HG03432 (cell line): ENCODE measurements around the gene ANKDD1A.

ENCODE experiments used
- ATAC-seq: cut with Tn5 transposase; IDR thresholded peaks from one replicate; pipeline ENCODE4 v1.9.1; 2021; ENCODE audit warnings: mild to moderate bottlenecking, moderate library complexity; ENCODE audit not compliant: unreplicated experiment

Gene ANKDD1A

DNA sequence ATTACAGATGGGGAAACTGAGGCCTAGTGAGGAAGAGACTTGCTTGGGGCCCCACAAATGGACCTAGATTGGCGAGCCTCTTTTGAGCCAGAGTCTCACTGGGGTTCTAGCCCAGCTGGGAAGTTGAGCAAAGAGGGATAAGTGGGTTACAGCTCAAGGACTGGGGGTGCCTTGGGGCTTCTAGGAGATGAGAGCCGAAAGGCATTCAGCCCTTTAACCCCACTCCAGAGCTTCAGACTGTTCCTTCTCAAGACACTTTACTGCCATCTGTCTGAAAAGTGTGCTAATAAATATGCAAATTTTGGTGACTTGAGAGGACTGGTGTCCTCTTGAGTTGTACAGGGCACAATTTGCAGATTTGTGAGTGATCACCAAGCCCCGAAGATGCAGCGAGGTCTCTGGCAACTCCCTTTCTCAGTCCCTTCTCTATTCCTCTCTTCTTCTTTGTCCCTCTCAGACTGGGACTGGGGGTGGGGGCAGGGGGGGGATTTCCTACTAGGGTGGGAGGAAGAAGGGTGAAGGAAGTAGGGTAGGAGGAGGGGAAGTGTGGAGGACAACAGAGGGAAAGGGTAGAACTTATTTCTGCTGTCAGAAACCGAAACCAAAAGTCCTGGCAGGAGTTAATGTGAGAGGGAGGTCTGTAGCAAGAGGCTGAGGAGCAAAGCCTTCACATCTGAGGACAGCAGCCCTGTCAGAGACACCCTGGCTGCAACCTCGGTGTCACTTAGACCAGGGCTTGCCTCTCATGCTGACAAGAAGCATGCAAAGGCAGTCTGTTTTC is 16.2 kb upstream of the ANKDD1A start:
- peak; percentile 24 for ATAC-seq

DNA sequence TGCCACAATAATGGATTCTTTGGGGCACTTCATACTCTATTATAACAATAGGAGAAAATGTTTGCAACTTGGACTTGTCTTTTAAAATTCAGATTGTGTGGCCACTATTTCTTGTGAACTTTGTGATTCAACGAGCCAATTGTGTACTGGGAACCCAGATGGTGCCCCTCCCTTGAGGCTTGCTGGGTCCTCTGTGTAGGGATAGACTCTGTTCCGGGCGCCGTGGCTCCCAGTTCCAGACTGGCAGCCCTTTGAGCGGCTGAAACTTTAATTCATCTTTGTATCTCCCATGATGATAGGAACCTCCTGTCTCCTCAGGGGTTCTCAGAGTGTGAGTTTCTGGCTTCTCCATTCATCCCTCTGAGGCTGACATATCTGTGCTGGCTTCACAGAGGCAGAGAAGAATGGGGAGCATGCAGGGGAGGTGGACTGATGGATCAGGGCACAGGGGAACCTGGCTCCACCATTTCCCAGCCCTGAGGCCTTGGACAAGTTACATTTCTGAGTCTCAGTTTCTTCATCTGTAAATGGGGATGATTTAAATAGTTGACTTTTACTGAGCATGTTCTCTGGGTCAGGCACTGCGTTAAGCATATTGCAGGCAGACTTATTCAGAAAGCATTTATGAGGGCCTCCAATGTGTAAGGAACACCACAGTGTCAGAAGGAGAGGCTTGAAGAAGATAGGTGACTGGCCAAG is 15.2 kb upstream of the ANKDD1A start:
- no peak for ATAC-seq

DNA sequence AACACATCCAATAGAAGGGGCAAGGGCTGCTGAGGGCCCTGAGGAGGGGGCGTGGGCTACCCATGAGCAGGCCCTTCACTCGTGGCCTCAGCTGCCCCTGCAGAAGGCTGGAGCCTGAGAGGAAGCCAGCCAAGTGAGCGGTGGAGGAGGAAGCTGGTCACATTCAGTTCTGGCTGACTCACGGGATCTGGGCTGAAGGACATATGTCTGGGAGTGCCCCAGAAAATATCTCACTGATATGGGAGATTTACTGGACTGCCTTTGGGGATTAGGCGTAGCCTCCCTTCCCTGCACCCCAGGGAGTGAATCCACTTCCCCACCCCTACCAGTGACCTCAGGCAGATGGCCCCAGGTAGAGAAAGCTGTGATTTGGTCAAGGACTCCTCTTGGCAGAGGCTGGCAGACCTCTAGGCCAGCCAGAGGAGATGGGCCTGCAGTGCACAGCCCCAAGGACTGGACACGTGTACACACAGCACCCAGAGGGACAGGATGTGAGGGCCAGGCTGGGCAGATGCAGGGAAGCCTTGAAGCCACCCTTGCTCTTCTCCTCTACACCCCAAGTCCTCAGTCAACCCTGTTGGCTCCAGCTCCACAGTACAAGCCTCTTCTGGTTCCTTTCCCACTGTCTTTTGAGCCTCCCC is 14.2 kb upstream of the ANKDD1A start:
- ATAC-seq: no peak

DNA sequence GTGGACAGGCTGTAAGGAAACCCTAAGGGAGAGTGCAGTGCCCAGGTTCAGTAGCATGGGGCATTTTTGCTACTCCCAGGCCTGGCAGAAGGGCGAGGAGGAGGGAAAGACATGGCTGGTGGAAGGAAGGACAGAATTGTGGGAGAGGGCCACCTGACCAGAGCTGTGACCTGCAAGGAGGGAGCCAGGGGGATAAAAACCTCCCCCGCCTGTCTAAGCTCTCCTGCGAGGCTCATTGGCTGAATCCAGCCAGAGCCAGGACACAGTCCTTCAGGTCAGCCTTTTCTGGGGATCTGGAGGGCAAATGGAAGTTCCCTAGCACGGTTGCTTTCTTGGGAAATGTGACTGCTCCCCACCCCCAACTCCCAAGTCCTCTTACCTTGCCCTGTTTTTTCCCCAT is 13.3 kb upstream of the ANKDD1A start:
- ATAC-seq: no peak

DNA sequence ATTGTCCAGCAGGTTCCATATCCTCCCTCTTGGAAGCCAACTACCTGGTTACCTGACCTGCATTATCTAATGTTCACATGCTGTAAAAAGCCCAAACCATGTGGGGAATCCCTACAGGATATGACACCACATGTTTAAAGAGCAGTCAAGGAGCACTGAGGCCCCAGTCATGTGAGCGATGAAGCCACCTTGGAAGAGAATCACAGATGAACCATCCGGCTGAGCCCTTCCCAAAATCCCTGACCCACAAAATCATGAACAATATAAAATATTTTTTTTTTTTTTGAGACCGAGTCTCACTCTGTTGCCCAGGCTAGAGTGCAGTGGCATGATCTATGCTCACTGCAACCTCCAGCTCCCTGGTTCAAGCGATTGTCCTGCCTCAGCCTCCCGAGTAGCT is 10.6 kb upstream of the ANKDD1A start:
- no peak for ATAC-seq

DNA sequence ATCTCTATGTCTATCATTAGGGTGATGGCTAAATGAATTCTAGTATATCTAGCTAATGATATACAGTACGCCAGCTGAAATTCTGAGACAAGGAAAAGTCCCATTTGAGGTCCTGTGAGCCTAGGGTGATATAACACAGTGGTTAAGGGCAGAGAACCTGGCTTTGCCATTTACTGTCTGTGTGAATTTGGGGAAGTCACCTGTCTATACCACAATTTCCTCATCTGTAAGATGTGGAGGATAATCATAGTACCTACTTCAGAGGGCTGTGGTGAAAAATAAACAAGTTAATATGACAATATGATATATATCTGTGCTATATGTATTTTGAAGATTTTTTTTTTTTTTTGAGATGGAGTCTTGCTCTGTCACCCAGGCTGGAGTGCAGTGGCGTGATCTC is 9.8 kb upstream of the ANKDD1A start:
- no peak for ATAC-seq

DNA sequence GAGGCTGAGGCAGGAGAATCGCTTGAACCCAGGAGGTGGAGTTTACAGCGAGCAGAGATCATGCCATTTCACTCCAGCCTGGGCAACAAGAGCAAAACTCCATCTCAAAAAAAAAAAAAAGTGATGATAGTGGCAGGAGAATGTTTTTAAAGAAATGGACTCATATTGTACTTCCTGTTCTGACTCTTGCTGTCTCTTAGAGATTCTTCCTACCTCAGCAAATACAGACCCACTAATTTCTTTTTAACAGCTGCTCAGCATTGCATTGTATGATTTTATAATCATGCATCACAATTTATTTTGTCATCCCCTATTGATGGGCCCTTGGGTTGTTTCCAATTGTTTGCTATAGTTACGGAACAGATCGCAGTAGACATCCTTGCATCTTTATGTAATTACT is 8.8 kb upstream of the ANKDD1A start:
- ATAC-seq: no peak

DNA sequence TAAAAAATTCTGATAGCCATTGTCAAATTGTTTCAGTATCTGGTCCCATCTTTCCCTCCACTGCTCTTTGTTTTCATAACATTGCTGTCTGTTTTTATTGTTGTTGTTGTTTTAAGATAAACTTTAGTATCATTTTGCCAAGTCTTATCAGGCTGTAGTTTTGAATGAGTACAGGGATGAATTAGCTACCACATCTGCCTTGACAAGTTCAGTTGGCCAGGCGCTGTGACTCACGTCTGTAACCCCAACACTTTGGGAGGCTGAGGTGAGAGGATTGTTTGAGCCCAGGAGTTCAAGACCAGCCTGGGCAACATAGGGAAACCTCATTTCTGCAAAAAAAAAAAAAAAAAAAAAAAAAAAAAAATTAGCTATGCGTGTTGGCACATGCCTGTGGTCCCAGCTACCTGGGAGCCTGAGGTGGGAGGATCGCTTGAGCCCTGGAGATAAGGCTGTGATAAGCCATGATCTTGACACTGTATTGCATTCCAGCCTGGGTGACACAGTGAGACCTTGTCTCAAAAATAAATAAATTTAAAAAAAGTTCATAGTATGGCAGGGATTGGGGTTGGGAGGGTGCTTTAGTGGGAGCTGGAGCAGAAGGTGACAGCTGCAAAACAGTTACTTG is 8.3 kb upstream of the ANKDD1A start:
- no peak for ATAC-seq

DNA sequence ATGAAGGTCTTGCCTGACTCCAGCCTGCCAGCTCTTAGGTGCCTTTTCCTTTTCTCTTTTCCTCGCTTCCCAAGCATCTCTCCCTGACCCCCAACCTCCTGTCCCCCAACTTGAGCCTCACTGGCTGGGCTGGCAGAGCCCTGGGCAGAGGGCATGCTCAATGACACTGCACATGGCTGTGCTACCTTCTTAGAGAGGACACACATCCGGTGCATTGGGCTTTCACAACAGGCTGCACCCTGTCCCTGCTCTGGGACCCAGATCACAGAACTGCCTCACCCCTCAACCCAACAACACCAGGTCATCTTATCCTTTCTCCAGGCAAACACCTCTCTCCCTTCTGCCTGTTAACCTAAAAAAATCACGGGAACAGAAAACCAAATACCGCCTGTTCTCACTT is 7.5 kb upstream of the ANKDD1A start:
- ATAC-seq: no peak

DNA sequence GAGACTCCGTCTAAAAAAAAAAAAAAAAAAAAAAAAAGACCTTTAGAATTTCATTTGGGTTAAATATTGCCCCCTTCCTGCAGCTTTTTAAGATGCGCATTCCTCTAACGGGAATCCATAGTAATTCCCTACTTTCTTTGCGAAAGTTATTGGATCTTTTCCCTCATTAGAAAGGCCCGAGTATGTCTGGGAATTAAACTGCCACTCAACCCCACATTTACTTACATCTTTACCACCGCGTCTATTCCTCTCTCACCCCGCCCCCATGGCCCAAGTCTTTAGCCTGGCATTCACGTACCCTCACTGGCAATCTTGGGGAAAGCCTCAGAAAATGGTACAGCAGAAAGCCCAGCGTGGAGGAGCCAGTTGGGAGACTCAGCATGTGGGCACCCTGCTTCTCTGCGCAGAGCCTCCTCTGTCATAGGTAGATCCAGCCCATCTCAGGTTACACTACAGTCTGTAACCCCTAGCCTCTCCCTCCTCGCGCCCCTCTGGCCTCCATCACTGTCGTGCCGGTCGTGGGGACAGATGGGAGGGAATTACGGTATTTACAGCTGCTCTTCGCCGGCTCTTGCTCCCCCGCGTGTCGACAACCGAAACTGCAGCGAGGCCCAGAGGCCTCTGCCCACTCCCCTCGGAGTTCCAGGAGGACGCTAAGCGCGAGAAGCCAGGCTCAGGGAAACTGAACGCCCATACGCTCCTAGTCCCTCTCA is 6.4 kb upstream of the ANKDD1A start:
- ATAC-seq: peak; percentile 58

DNA sequence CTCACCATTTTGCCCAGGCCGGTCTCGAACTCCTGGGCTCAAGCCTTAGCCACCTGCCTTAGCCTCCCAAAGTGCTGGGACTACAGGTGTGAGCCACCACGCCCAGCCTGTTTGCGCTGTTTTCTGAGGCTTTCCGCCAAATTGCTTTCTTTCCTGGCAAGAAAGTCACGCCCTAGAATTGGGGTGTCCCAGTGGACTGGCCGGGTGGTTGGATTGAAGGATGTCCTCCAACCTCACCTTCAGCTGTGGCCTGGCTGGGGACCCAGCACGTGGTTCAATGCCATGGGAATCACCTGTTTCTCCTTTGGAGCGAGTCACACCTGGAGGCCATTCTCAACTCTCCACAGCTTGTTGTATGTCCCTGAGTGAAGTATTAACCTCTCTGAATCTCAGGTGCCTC is 5.8 kb upstream of the ANKDD1A start:
- no peak for ATAC-seq

DNA sequence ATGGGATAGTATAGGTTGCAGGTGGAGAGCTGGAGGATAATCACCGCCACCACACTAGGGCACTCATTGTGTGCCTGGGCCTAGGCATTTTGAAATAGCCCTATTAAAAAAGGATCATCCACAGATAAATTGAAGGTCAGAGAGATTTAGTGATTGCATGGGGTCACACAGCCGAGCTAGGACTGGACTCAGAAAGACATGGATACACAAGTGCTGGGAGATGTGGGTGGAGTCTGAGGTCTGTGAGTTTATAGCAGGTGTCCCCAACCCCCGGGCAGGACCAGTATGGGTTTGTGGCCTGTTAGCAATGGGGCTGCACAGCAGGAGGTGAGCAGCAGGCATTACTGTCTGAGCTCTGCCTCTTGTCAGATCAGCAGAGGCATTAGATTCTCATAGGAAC is 5.3 kb upstream of the ANKDD1A start:
- no peak for ATAC-seq

DNA sequence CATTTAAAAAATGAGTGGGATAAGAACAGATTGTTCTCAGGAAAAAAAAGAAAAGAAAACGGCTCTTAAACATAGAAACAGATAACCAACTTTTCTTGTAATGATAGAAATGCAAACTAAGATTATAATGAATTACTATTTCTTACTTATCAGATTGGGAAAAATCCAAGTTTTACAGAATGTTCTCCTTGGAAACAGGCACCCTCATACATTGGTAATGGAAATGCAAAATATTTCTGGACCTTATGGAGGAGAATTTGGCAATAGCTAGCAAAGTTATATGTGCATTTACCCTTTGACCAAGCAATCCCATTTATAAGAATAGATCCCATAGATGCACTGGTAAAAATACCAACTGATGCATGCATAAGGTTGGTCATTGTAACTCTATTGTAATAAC is 3.7 kb upstream of the ANKDD1A start:
- ATAC-seq: no peak

DNA sequence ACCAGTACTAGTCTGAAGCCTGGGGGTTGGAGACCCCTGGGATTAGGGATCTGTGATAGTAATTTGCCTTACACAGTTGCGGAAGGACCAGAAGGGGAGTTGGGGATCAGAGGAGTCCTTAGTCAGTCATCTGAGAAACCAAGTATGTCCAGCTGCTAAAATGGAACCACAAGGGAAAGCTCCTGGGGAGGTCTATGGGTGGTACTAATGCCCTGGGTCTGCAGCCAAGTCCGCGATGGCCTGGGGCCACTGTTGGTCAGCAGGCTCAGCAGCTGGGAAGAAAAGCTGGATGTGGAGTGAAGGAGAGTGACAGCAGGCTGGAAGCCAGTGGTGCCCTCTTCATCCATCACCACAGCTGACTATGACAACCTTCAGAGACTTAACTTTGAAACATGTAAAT is 2.2 kb upstream of the ANKDD1A start:
- ATAC-seq: no peak

DNA sequence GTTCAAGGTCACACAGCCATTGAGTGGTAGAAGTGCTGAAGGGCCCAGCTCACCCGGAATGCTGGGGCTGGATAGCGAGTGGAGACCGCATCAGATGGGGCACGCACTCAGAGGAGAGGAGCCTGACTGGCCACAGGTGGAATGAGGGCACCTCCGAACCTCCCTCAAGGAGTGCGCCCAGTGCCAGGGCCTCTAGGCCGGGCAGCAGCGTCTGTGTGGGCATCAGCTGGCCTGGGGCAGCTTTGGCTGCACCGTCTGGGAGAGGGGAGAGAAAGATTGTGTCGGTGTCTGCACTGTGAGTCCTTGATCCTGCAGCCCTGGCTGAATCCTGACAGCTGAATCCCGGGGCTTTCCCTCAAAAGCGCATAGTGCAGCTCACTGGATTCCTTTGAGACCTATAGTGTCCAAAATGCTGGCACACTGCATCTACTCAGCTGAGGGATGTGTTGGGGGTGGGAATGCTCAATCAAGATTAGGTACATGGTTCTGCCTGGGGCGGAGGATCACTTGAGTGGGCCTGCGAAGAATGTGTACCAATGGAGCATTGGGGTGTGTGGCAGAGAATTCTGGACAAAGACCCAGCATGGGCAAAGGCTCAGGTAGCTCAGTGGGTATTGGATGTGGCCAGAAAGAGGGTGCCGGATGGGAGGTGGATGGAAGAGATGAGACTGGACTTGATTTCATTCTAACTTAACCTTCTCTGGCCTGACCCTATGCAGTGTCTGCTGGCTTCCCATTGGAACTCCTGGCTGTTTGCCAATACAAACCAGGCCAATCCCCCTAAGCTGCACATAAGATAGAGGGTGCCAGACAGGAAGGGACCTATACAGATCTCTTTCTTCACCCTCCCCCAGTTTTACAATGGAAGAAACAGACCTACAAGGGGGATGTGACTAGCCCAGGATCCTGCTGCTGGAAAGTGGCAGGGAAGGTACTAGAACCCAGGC is 950 bp downstream of the ANKDD1A start:
- no peak for ATAC-seq

DNA sequence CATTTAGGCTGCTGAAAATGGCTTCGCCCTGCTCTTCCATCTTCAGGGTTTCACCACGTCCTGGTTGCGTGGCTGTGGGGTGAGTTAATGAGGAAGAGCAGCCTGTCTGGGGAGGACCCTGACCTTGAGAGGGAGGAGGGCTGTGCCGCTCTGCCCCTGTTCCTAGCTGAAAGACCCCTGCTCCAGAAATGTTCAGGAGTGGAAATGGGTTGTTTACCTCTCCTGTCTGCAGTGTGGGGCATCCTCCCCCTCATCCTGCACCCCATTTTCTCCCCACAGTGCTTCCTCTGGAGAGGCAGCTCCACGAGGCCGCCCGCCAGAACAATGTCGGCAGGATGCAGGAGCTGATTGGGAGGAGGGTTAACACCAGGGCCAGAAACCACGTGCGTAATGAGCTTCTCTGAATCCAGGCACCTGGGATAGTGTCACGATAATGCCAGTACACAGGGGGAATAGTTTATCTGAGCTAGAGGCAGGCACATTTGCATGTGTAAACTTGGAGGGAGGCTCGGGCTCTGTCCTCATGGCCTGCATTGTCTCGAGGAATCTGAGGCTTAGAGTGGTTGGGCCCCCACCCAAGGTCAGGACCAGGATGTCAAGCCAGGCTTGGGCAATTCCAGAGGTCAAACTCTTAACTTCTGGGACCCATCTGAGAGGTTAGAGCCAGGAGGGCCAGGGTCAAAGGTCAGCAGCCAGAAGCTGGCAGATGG is 4.0 kb downstream of the ANKDD1A start:
- no peak for ATAC-seq

DNA sequence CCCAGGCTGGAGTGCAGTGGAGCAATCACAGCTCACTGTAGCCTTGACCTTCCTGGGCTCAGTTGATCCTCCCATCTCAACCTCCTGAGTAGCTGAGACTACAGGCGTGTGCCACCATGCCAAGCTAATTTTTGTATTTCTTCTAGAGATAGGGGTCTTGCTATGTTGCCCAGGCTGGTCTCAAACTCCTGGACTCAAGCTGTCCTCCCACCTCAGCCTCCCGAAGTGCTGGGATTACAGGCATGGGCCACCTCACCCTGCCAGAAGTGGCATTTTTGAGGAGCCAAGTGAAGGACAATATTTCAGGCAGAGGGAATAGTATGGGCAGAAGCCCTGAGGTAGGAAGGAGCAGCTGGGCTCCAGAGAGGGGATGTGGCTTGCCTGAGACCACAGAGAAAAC is 4.7 kb downstream of the ANKDD1A start:
- no peak for ATAC-seq

DNA sequence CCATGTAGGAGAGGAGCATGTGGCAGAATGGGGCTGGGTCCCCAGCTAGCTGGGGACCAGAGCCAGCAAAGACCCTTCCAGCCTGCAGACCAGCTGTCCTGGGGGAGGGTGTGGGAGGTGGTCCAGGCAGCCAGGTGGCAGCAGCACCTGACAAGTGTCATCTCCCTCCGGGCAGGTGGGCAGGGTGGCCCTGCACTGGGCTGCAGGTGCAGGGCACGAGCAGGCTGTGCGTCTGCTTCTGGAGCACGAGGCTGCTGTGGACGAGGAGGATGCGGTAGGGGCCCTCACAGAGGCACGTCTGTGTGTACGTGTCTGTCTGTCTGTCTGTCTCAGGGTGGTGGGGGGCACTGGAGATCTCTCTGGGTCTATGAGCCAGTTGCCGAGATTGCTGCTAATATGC is 5.5 kb downstream of the ANKDD1A start:
- ATAC-seq: no peak

DNA sequence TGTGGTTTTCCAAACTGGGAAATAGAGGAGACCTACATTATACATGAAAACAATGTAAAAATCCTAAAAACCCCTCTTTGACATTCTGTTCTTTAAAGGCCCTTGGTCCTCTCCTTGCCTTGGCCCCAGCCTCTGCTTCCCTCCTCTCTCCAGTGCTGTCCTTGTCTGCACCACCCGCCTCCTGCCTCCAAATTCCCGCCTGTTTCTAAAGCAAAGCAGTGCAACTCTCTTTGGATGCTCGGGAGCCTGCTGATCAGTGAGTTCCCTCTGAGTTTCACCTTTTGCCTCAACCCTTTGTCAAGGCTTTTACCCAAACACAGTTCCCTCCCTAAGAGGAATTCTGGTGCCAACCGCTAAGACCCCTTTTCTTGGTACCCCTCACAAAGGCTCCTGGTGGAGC is 8.0 kb downstream of the ANKDD1A start:
- no peak for ATAC-seq
